Smooth muscle cell (in vitro differentiated cells): Measurements from ENCODE around the gene RASAL1. TPM values are rescaled to one million over a fixed set of nuclear protein-coding genes. Genes with fewer than 3 reads are reported as not detected.

ENCODE experiments used
- DNase-seq: peaks from one replicate; lab custom pipeline; 2025; ENCODE audit not compliant: unreplicated experiment; lab: John Stamatoyannopoulos, UW
- H2AFZ ChIP-seq: fragments of 200-600 bp; sonication (generic); 2 replicates; pipeline ENCODE4 v1.6.0; 2016; ENCODE audit warnings: antibody characterized with exemption, low read depth, mild to moderate bottlenecking
- H3F3A ChIP-seq: fragments of 200-600 bp; sonication (generic); 2 replicates; pipeline ENCODE4 v1.6.0; 2017; ENCODE audit warnings: antibody characterized with exemption, low read depth
- H3K27ac ChIP-seq: fragments of 200-600 bp; sonication (generic); 2 replicates; pipeline ENCODE4 v1.5.1; 2016; ENCODE audit warnings: low read depth, mild to moderate bottlenecking
- H3K27me3 ChIP-seq: fragments of 200-600 bp; sonication (generic); 2 replicates; pipeline ENCODE4 v1.6.1; 2016; ENCODE audit warnings: low read depth, mild to moderate bottlenecking
- H3K36me3 ChIP-seq: fragments of 200-600 bp; sonication (generic); 2 replicates; pipeline ENCODE4 v1.5.1; 2016; ENCODE audit warnings: low read depth
- H3K4me1 ChIP-seq: fragments of 200-600 bp; sonication (generic); 2 replicates; pipeline ENCODE4 v1.5.1; 2016; ENCODE audit warnings: low read depth
- H3K4me2 ChIP-seq: fragments of 200-600 bp; sonication (generic); 2 replicates; pipeline ENCODE4 v1.6.0; 2016; ENCODE audit warnings: mild to moderate bottlenecking
- H3K4me3 ChIP-seq: fragments of 200-600 bp; sonication (generic); 2 replicates; pipeline ENCODE4 v1.5.1; 2016; ENCODE audit warnings: mild to moderate bottlenecking
- H3K79me2 ChIP-seq: fragments of 200-600 bp; sonication (generic); 2 replicates; pipeline ENCODE4 v1.6.0; 2016; ENCODE audit warnings: low read depth, mild to moderate bottlenecking
- H3K9ac ChIP-seq: fragments of 200-600 bp; sonication (generic); 2 replicates; pipeline ENCODE4 v1.6.0; 2016; ENCODE audit warnings: low read depth
- H3K9me3 ChIP-seq: fragments of 200-600 bp; sonication (generic); replicated peaks from 2 replicates; pipeline ENCODE4 v1.5.1; 2016; ENCODE audit warnings: low read depth
- H4K20me1 ChIP-seq: fragments of 200-600 bp; sonication (generic); 2 replicates; pipeline ENCODE4 v1.6.0; 2016; ENCODE audit warnings: low read depth
- CTCF ChIP-seq: fragments of 200-600 bp; sonication (generic); IDR thresholded peaks from 2 replicates; pipeline ENCODE4 v1.5.1; 2017; ENCODE audit warnings: borderline replicate concordance, mild to moderate bottlenecking, antibody characterized with exemption; ENCODE audit not compliant: insufficient read depth, poor library complexity, severe bottlenecking
- WGBS: methylation state at CpG from one replicate; pipeline ENCODE4 v1.1.7; 2016; ENCODE audit warnings: low lambda C conversion rate; 5-methylcytosine and 5-hydroxymethylcytosine counted together
- polyA plus RNA-seq: library from polyadenylated mRNA; unstranded; fragments of >200 nt; fragmentation: Nextera tagmentation; extraction: Ambion mirVana; gene quantifications from 2 replicates; pipeline ENCODE4 v1.2.1, GENCODE V29; 2016
- total RNA-seq: library from RNA; depleted of rRNA; stranded (reverse); fragments of >200 nt; gene quantifications from 2 replicates; pipeline ENCODE4 v1.2.3, GENCODE V29; 2014

RASAL1 gene
- total and polyA plus RNA-seq, 2 experiments from 2014 or later: not detected

GRCh38 chr12:113109872-113110599, 25.5 kb downstream of the RASAL1 start:
- H3K4me1 ChIP-seq: no peaks in the 10 kb centered on the region
- TF ChIP-seq CTCF: no peak
- no peaks in the 10 kb centered on the region for H4K20me1 ChIP-seq
- H2AFZ ChIP-seq: no peak overlapping the region
- no peaks in the 10 kb centered on the region for H3K79me2 ChIP-seq
- H3K4me3 ChIP-seq: no peak overlapping the region
- no peaks in the 10 kb centered on the region for H3F3A ChIP-seq
- H3K36me3 ChIP-seq: no peaks in the 10 kb centered on the region
- no peak for DNase-seq
- 81% methylated on average over 7 of the region's 7 CpGs for WGBS
- no peak overlapping the region for H3K27ac ChIP-seq
- H3K9me3 ChIP-seq: no peaks in the 10 kb centered on the region
- H3K4me2 ChIP-seq: no peak overlapping the region
- no peak overlapping the region for H3K9ac ChIP-seq
- peaks cover 2% of the 10 kb centered on the region for H3K27me3 ChIP-seq

- no peaks in the 10 kb centered on the region for H3K4me1 ChIP-seq
- H3K9ac ChIP-seq: no peak overlapping the region
- no peak overlapping the region for H2AFZ ChIP-seq
- no peaks in the 10 kb centered on the region for H3K36me3 ChIP-seq
- H3K4me3 ChIP-seq: no peak overlapping the region
- no peak for DNase-seq
- no peaks in the 10 kb centered on the region for H3K79me2 ChIP-seq
- no peak for TF ChIP-seq CTCF
- H3K27me3 ChIP-seq: peaks cover 9% of the 10 kb centered on the region
- H3K4me2 ChIP-seq: no peak overlapping the region
- 95% methylated on average over 5 of the region's 5 CpGs for WGBS
- no peaks in the 10 kb centered on the region for H3F3A ChIP-seq
- no peak overlapping the region for H3K27ac ChIP-seq
- H3K9me3 ChIP-seq: no peaks in the 10 kb centered on the region
- H4K20me1 ChIP-seq: no peaks in the 10 kb centered on the region
These were observed 26.2 kb downstream of the RASAL1 start for GRCh38 chr12:113109360-113109759.

GRCh38 chr12:113108308-113108707, 27.3 kb downstream of the RASAL1 start:
- Histone ChIP-seq H3K27ac (no peak overlapping the region), H3K79me2 (no peaks in the 10 kb centered on the region), H3K9ac (no peak overlapping the region), H3K36me3 (no peaks in the 10 kb centered on the region), H3K27me3 (peaks cover 20% of the 10 kb centered on the region), H2AFZ (no peak overlapping the region), H3F3A (no peaks in the 10 kb centered on the region), H3K4me1 (no peaks in the 10 kb centered on the region), H4K20me1 (no peaks in the 10 kb centered on the region), H3K9me3 (no peaks in the 10 kb centered on the region), H3K4me3 (no peak overlapping the region), H3K4me2 (no peak overlapping the region)
- 96% methylated on average over 4 of the region's 4 CpGs for WGBS
- TF ChIP-seq CTCF: no peak
- DNase-seq: no peak

GRCh38 chr12:113106361-113106760, 29.2 kb downstream of the RASAL1 start:
- no peak for DNase-seq
- H3K4me3 ChIP-seq: no peak overlapping the region
- H3K4me2 ChIP-seq: no peak overlapping the region
- H3K79me2 ChIP-seq: no peaks in the 10 kb centered on the region
- no peak overlapping the region for H3K27ac ChIP-seq
- WGBS: 91% methylated on average over 1 of the region's 1 CpG
- no peaks in the 10 kb centered on the region for H4K20me1 ChIP-seq
- H2AFZ ChIP-seq: no peak overlapping the region
- no peak overlapping the region for H3K9ac ChIP-seq
- H3F3A ChIP-seq: no peaks in the 10 kb centered on the region
- no peaks in the 10 kb centered on the region for H3K4me1 ChIP-seq
- no peak for TF ChIP-seq CTCF
- H3K36me3 ChIP-seq: no peaks in the 10 kb centered on the region
- peaks cover 20% of the 10 kb centered on the region for H3K27me3 ChIP-seq
- H3K9me3 ChIP-seq: no peaks in the 10 kb centered on the region
